ENCODE measurements around the gene IFITM1.
"Not testable (repeated sequence)": the region's sequence is repeated elsewhere in the genome, so short reads cannot be mapped to it uniquely, and the experiment has no call there.

The IFITM1 gene

DNA sequence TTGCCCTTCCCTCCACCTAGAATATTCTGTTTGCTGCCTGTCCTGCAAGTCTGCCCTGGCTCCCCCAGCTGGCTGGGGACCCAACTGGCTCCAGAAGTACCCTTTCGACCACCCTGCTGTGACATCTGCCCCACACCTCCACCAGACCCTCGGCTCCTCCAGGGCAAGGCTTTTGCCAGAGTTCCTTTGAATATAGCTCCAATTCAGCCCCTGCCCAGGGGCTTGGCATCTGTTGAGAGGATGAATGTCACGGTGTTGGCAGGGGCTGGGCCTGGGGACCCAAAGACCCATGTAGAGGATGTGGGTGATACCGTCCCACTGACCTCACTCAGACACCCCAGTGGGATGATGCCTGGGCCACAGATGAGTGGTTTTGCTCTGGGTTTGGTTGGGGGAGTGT, 31.7 kb upstream of the IFITM1 start:
- FAIRE-seq (no peak), DNase-seq (ENCODE audit: insufficient read length, low spot score) (no peak)

DNA sequence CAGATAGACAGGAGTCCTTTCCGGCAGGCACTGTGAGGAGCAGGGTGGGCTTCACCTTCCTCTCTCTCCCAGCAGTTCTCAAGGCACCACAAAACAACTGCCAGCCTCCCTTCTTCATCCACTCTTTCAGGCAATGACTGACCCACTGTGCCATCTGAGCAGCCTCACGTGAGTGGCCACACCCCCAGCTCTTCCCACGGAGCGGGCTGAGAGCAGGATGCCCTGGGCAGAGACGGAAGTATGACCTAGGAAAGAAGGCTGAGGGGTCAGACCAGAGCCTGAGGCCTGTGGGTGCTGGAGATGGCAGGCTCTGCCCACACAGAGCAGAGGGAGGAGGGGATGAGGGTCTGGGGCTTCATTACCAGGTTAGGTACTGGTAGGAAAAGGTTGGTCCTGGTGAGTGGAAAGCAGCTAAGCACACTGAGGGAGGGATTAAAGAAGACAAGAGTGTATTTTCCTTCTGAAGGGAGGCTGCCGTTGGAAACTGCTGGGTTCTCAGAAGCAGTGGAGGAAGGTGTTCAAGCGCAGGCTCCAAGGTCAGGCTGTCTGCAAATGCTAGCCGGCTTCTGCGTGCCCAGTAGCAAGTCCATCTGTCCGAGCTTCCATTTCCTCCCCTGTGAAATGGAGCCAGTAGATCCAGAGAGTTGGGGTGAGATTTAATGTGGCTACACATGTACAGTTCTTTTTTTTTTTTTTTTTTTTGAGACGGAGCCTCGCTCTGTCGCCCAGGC, 31.0 kb upstream of the IFITM1 start:
- FAIRE-seq (no peak), DNase-seq (ENCODE audit: insufficient read length, low spot score) (no peak)

DNA sequence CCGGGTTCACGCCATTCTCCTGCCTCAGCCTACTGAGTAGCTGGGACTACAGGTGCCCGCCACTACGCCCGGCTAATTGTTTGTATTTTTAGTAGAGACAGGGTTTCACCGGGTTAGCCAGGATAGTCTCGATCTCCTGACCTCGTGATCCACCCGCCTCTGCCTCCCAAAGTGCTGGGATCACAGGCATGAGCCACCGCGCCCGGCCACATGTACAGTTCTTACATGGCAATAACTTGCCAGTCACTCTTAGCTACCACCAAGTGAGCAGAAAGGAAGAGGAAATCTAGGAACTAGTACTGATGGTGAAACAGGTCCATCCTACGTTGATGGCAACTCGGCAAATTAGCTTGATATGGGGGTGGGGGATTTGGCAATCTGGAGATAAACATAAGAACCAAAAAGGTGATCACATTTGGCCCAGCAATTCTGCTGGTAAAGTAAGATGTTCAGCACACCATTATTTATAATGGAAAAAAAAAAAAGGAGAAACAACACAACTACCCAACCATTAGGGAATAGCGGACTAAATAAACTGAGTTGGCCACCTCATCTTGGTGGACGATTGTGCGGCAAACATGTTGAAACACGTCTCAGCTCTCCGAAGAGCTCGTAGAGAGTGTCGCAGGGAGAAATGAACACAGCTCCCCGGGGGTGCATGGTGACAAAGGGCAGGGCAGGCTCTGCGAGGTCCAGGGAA, 30.3 kb upstream of the IFITM1 start:
- DNase-seq (ENCODE audit: insufficient read length, low spot score) (no peak), FAIRE-seq (no peak)

DNA sequence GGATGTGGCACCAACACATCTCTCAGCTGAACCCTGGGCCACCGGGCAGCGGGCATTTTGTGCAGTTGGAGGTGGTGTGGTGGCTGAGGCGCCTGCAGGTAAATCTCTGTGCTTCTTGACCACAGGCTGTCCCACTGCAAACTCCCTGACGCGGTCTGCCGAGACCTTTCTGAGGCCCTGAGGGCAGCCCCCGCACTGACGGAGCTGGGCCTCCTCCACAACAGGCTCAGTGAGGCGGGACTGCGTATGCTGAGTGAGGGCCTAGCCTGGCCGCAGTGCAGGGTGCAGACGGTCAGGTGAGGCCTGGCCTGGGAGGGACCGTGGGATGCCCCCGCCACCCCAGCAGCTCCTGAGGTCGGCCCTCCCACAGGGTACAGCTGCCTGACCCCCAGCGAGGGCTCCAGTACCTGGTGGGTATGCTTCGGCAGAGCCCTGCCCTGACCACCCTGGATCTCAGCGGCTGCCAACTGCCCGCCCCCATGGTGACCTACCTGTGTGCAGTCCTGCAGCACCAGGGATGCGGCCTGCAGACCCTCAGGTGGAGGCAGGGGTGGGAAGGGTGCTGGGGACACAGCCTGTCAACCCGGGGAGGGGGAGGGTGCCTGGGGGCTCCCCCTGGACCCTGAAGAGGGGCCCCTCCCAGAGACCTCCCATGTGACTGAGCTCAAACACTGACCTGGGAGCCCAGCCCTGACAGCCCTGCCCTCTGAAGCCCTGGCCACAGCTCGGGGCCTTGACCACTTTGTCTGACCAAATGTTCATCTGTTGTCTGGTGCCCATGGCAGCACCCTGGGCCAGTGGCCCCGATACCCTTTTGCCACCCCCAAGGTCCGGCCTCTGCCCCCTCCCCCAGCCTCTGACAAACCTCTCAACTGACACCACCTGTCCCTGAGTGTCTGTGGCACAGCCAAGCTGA, 29.5 kb upstream of the IFITM1 start:
- FAIRE-seq = no peak
- no peak for DNase-seq (ENCODE audit: insufficient read length, low spot score)

DNA sequence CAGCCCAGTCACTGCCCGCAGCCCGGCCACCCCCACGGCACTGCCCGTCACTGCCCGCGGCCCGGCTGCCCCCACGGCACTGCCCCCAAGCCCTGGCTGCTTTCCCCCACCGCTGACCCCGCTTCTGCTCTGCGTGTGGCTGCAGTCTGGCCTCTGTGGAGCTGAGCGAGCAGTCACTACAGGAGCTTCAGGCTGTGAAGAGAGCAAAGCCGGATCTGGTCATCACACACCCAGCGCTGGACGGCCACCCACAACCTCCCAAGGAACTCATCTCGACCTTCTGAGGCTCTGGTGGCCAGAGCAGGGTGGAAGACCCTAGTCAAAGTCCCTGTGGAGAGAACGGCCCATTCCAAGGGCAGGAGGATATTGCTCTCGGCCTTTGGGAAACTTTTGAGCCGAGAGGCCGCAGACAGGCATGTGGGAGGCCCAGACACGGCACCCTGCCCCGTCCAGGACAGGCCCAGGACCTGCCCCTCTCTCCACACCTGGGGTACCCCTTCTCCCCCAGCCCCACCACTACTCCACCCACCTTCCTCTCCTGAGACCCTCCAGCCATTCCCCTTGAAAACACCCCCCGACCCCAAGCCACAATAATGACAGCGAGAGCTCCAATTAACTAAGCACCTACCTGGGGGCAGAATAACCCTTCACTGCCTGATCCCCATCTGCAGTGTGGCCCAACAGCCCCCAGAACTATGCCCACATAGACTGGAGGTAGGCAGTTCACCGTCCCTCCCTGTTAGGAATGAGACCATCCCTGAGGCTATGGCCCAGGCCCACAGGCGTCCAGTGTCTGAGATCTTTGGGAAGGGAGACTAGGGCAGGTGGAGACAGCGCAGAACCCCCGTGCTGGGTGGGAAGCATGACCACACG, 28.6 kb upstream of the IFITM1 start:
- DNase-seq (ENCODE audit: insufficient read length, low spot score) (peak; percentile 10), FAIRE-seq (no peak)

DNA sequence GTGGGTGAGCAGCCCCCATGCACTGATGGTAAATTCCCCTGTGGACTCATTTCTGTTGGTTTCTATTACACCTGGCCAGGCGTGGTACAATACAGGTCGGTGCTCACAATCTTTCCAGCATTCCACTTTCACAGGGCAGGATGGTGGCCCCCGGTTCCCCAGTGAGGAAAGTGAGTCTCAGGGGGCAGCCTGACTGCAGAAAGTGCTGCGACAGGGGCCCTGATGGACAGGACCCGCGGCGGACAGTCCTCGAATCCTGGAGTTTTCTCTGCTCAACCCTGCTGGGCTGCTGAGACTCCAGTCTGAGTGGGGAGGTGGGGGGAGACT, 28.0 kb upstream of the IFITM1 start:
- DNase-seq (ENCODE audit: insufficient read length, low spot score) (peak; percentile 10), FAIRE-seq (no peak)

DNA sequence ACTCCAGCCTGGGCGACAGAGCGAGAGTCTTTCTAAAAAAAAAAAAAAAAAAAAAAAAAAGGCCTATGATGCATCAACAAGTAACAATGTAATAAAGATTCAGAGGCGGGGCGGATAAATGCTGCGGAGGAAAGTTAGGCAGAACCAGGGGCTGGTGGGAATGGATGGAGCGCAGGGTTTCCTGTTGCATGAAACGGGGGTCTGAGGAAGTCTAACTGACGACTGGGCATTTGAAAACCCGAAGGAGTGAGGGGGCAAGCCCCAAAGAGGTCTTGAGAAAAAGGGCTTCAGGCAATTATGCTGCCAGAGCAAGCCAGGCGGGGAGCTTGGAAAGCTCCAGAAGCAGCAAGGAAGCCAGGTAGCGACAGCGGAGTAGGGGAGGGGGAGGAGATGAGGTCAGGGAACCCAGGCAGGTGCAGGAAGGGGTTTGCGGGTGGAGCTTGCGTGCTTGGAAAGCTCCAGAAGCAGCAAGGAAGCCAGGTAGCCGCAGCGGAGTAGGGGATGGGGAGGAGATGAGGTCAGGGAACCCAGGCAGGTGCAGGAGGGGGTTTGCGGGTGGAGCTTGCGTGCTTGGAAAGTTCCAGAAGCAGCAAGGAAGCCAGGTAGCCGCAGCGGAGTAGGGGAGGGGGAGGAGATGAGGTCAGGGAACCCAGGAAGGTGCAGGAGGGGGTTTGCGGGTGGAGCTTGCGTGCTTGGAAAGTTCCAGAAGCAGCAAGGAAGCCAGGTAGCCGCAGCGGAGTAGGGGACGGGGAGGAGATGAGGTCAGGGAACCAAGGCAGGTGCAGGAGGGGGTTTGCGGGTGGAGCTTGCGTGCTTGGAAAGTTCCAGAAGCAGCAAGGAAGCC, 26.6 kb upstream of the IFITM1 start:
- not testable (repeated sequence) for FAIRE-seq; DNase-seq (ENCODE audit: insufficient read length, low spot score)

DNA sequence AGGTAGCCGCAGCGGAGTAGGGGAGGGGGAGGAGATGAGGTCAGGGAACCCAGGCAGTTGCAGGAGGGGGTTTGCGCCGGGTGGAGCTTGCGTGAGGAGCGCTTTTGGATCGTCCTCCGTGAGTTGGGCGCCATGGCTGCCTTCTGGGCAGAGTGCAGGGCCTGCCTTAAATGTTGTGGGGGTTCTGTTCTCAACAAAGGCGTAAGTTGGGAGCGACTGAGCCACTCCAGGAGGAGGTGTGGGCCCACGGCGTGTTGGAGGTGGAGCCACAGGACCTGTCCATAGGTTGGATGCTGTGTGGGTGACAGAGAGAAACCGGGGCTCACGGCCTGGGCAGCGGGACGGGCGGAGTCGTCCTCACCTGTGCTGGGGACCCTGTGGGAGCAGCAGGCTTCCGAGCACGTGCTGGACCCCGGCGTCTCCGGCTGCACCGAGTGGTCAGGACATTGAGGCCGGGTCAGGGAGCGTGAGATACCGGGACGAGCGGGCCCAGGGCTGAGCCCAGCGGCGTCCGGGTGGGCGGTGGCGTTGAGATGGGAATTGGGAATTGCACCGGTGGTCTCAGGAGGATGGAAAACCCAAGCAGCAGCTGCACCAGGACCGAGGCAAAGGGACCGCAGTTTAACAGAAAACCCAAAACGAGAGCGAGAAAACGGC, 25.9 kb upstream of the IFITM1 start:
- no peak for DNase-seq (ENCODE audit: insufficient read length, low spot score)
- FAIRE-seq = no peak

DNA sequence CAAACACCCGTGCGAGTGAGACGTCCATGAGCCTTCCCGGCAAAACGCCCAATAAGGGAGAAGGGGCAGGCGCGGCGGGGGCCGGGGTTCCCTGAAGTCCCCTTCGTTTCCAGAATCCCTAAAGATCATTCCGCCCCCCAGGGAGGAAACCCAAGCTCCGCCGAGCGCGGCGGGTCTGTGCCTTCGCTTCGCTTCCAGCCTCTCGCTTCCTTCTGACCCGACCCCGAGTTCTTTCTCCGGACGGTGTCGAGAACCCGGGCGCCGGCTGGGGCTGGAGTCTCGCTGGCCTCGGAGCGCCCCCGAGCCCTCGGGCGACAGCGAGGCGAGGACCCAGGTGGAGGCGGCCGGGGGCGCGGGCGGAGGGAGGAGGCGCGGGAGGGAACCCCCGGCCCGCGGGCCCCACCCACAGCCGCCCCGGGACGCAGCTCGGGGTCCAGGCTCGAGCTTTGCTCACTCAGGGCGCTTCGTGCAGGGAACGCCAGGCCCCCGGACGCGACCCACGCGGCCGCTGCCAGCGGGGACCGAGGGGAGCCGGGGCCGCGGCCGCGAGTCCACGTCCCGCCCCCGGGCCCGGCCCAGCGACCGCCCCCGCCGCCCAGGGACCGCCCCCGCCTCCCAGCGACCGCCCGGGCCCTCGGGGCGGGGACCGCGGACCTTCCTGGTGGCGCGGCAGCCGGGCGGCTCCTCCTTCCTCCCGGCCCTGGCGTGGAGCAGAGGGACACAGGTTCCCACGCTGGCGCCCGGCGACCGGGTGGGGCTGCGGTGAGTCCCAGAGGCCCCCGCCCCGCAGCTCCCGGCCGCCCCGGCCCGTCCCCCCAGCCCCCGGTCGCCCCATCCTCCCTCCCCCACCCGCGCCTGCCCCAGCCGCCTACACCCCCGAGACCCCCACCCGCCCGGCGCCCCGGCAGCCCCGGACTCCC, 25.1 kb upstream of the IFITM1 start, which contains the start of gene PGGHG:
Gene PGGHG, plus strand, starts transcription at position 649 of the 920 bp plus-strand sequence. CDS start 691 bp downstream, outside the sequence.
- DNase-seq (ENCODE audit: insufficient read length, low spot score) (peak; percentile 94), FAIRE-seq (peak; percentile 53)

DNA sequence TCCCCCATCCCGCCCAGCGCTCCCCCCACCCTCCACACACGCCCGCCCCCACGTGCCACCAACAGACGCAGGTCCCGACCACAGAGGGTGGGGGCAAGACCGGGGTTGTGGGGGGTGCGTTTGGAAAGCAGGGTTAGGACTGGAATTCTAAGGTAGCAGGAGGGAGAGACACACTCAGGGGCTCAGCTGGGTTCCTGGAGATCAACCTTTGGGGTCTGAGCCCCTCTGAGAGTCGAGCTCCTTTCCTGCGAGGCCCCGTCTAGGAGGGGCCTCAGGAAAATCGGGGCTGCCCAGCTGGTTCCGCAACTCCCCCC, 24.5 kb upstream of the IFITM1 start:
- DNase-seq (ENCODE audit: insufficient read length, low spot score) = no peak
- FAIRE-seq = no peak

DNA sequence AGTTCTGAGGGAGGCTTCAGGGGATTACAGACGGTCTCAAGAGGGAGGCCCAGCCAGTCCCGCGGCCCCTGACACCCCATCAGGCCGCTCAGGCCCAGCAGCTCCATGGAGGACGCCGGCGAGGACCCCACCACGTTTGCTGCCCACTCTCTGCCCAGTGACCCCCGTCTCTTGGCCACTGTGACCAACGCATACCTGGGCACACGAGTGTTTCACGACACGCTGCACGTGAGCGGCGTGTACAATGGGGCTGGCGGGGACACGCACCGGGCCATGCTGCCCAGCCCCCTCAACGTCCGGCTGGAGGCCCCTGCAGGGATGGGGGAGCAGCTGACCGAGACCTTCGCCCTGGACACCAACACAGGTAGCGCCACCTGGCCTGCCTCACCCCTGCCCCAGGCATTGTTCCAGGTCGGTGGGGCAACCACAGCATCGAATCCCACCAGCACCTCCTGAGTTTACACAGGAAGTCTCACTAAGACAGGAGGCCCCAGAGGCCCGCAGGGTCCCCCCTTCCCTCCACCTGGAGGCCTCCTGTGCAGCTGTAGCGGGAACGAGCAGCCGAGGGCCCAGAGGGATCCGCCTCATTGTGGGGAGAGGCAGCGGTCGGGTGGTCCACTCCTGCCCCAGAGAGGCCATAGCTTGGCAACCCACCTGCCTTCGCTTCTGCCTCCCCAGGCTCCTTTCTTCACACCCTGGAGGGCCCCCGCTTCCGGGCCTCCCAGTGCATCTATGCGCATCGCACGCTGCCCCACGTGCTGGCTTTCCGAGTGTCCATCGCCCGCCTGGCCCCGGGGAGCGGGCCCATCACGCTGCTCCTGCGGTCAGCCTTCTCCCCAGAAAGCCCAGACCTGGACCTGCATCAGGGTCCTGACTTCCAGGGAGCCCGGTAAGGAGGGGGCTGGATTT, 23.9 kb upstream of the IFITM1 start:
- DNase-seq (ENCODE audit: insufficient read length, low spot score) = no peak
- no peak for FAIRE-seq

DNA sequence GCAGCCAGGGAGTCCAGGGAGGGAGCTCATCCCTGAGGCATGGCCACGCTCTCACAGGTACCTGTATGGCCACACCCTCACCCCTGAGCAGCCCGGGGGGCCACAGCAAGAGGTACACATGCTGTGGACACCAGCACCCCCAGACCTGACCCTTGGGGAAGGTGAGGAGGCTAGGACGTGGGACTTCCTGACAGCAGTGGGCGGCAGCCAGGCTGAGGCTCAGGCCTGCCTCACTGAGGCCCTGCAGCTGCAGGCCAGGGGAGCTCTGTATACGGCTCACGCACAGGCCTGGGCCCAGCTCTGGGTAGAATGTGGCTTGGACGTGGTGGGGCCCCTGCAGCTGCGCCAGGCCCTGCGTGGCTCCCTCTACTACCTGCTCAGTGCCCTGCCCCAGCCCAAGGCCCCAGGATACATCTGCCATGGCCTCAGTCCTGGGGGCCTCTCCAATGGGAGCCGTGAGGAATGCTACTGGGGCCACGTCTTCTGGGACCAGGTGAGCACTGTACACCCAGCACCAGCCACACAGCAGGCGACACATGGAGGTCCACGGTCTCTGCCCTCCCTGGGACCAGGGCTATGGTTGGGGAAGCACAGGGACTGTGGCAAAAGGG, 23.1 kb upstream of the IFITM1 start:
- FAIRE-seq (no peak), DNase-seq (ENCODE audit: insufficient read length, low spot score) (no peak)

DNA sequence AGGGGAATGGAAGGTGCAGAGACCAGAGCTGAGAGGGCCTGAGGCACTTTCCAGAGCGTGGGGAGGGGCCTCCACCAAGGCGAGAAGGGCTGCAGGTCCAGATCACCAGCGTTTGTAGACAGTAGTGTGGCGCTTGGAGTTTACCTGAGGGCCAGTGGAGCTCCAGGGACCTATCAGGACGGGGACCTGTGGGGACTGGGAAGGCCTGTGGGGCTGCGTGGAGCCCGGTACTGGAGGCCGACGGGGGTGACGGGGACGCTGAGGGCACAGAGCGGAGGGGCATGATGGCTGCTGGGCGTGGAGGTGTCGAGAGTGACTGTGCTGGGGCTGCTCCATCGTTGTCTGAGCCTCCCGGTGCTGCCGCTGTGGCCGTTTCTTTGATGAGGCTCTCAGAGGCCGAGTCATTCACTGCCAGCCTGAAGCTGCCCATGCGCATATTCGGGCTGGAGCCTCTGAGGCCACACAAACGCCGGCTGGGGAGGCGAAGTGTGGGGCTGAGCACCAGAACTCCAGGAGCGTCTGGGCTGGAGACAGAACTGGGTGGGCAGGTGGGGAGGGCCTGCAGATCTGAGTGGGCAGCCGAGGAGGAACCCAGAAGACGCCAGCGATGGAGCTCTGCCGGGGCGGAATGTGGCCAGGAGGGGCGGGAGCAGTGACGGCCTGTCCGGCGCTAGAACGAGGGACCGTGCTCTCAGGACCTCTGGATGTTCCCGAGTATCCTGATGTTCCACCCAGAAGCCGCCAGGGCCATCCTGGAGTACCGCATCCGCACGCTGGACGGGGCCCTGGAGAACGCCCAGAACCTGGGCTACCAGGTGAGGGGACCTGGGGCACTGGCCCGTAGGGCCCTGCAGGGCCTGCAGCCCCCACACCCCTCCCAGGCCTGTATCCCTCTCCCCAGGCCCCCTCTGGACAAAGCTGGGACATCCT, 22.3 kb upstream of the IFITM1 start:
- DNase-seq (ENCODE audit: insufficient read length, low spot score) (no peak), FAIRE-seq (no peak)

DNA sequence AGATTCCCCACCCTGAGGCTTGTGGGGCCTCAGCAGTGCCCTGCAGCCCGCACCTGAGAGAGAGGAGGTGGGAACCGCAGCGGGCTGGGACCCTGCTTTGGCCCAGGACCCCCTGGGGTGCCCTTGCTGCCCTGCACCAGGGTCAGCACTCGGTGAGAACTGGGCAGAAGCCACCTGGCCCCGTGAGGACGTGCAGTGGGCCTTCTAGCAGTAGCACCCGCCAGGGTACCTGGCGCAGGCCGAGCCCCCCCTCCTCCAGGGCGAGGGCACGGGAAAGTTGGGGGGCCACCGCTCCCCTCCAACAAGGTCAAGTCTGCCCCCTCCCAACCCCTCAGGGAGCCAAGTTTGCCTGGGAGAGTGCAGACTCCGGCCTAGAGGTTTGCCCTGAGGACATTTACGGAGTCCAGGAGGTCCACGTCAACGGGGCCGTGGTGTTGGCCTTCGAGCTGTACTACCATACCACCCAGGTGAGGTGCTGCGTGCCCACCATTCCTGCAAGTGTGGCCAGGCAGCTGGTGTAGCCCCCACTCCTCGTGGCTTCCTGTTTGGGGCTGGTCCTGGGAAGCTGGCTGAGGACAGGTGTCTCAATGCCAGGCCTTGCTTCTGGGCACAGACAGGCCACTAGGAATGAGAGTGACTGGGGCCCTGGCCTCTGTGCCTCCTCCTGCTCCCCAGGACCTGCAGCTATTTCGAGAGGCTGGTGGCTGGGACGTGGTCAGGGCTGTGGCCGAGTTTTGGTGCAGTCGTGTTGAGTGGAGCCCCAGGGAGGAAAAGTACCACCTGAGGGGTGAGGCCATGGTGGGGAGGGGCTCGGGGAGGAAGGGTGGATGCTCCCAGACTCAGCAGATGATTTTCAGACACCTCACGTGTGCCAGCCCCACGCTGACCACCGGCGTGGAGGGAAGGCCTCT, 21.4 kb upstream of the IFITM1 start:
- no peak for FAIRE-seq
- DNase-seq (ENCODE audit: insufficient read length, low spot score) = no peak

All from GM19239 (cell line).